Activated CD4-positive, alpha-beta T cell treated with anti-CD3 and anti-CD28 coated beads, Interleukin-2, amount 50 U/mL, for 4 hours (primary cell): ENCODE data around the gene ITPRIP.

Source experiments
- DNase-seq, 2 experiments: peaks; one replicate each; pipeline ENCODE4 v3.0.0-alpha.2; 2020

Gene ITPRIP, protein sequence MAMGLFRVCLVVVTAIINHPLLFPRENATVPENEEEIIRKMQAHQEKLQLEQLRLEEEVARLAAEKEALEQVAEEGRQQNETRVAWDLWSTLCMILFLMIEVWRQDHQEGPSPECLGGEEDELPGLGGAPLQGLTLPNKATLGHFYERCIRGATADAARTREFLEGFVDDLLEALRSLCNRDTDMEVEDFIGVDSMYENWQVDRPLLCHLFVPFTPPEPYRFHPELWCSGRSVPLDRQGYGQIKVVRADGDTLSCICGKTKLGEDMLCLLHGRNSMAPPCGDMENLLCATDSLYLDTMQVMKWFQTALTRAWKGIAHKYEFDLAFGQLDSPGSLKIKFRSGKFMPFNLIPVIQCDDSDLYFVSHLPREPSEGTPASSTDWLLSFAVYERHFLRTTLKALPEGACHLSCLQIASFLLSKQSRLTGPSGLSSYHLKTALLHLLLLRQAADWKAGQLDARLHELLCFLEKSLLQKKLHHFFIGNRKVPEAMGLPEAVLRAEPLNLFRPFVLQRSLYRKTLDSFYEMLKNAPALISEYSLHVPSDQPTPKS

DNA sequence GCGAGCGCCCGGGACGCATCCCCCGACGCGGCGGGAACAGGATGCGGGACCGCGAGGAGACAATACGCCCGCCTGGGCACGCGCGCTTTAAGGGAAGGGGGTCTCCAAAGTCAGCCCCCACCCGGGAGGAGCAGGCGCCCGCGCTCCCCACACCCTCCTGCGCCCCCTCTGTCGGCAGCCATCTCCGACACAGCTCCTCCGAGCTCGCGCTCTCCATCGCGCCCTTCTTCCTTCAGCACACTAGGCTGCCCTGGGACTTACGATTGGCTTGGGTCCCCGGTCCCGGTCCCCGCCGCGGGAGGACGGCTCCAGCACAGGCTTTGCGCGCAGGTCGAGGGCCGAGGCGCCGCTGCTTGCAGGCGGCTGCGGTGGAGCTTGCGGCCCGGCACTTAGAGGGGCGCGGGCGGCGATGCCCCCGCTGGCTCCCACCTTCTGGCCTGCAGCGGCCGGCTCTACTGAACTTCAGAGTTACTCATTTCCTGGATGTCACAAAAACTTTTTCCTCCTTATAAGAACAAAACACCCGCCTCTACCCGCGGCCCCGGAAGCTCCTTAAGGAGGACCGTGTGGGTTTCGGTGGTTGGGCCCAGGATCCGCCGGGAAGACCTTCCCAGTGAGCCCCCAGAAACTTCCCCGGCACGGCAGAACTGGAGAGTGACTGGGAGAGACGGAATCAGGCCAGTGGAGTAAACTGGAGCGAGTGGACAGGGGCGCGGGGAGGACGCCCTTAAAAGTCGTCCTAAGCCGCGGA lies at the start of gene ITPRIP:
Gene ITPRIP (minus strand): TSS at position 481 of the 751 bp plus-strand sequence. CDS start 22,414 bp downstream, outside the sequence.
- peak; percentile 63 to 64 for DNase-seq

DNA sequence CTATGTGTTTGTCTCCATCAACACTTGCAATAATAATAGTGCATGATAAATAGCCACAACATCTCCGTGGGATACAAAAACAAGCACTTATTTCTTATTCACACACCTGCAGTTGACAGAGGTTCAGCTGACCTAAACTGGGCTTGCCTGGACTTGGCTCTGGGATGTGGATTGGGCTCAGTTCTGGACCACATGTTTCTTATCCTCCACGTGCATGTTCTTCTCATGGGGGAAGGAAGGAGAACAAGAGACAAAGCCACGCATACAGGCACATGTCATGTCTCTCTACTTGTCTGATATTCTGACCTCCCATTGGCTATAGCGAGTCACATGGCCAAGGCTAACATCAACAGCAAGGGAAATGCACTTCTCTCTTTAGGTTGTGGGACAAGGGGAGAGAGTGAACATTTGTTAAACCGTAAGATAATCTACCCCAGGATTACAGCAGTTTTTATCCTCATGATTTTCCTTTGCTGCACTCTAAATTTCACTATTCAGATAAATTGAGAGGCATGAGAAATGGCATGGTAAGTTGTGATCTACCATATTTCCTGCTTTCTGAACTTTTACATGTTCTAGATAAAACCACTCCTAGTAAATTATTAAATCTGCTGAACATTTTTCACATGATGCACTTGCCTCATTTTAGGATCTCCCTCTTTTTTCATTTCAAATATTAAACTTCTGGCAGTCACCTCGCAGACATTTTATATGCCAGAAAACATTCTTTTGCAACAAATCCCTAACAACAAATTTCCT lies 49.0 kb upstream of the ITPRIP start:
- no peak for DNase-seq

DNA sequence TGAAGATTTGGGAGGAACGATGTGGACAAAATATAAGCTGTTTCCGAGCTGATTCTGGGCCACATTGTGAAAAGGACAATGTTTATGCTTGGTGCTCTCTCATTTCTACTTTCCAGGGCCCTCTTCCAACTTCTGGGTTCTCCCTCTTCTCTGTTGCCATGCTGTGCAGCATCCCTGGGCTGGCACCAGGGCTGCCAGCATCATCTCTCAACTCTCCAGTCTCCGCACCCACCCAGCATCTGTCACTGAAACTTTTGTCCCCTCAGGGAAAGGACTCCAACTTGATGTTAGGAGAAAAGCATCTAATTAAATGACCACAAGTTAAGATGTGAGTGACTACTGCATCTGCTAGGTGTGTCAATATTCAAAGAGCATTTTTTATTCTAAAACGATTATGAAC lies 42.1 kb upstream of the ITPRIP start:
- no peak for DNase-seq

DNA sequence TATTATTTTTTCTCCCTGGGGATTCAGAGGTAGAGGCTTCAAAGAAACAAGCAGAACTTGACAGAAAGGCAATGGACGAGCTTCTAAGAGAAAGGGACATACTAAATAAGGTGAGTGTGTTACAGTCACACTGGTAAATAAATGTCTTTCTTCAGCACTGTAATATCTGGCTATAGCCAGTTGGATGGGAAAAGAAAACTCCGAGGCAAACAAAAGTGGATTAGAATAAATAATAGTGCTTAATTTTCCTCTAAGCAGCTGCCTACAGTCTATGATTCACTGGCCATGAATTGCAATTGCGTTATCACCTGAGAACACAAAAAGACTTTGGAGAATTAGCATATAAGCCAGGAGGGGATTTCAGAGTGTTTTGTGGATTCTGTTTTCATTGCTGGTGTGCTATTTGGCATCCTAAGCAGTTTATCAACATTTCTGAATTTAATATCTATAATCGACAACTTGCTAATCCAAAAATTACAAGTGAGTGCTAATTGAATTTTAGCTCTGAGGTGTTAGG lies 38.6 kb upstream of the ITPRIP start:
- DNase-seq = no peak

DNA sequence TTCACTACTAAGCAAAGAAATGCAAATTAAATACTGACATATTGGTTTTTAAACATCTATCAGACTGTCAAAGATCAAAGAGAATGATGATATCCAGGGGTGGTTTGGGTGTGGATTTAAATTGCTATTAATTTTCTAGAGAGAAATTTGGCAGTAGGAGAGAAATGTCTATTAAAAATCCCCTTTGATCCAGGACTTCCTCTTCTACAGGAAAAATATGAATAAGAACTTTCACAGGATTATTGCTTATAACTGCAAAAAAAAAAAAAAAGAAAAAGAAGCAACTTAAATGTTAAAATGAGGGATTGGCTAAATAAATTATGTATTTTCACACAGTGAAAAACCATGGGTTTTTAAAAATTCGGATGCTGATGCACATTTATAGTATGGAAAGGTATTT lies 36.3 kb upstream of the ITPRIP start:
- DNase-seq = no peak

DNA sequence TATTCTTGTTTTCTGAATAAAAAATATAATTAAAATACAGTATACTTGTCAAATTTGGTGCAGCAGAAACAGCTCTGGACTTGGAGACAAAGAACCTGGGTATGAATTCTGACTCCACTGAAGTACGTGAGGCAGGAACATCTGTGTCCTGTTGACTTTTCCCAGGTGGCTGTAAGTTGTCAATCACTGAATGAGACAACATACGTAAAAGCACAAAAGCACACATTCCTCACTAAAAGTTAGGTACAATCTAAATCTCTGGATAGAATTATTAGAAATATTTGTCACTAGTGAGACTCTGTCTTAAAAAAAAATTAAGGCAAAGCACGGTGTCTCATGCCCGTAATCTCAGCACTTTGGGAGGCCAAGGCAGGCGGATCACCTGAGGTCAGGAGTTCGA lies 33.5 kb upstream of the ITPRIP start:
- no peak for DNase-seq

DNA sequence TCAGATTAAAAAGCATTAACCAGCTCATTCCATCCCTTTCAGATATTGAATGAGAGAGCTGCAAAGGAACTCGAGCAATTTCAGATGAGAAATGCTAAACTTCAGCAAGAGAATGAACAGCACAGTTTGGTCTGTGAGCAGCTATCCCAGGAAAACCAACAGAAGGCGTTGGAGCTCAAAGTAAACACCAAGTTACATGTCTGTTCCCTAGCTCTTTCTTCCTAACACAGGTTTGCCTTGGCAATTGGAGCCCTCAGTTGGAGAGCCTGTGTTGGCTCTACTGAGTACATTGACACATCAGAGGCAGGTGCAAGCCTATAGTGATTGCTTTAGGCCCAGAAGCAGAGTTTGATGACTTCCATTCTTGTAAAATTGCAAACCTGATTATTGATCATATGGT lies 30.1 kb upstream of the ITPRIP start:
- no peak for DNase-seq

DNA sequence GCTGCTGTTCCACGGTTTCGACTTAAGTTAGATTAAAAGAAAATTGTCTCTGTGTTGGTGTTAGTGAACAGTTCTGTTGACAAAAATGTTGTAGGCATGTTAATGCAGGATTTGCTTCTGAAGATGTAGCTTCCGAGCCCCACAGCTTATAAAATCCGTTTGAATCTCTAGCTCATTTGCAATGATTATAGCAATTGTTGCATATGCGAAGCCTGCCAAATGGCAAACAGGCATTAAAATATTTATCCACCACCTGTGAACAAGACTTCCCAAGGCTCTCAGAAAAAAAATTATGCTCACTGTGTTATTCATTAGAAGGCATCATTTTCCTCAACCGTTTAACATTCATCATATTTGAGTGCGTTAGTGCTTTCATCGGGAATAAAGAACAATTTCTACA lies 29.6 kb upstream of the ITPRIP start:
- DNase-seq = no peak

DNA sequence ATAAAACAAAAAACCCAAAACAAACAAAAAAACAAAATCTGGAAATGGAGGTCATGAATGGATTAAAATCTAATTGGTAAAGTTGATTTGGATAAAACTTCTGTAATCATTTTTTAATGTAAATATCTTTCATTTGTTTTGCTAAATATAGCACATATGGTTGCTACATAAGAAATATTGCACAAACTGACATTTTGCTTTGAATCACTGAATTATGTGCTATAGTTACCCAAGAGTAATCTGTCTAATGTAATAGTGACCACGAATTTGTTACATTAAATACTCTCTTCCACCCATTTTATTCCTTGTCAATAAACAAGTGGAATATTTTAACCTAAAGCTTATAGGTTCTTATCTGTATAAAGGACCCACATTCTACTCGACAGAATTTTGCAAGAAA lies 21.5 kb upstream of the ITPRIP start:
- DNase-seq = no peak

DNA sequence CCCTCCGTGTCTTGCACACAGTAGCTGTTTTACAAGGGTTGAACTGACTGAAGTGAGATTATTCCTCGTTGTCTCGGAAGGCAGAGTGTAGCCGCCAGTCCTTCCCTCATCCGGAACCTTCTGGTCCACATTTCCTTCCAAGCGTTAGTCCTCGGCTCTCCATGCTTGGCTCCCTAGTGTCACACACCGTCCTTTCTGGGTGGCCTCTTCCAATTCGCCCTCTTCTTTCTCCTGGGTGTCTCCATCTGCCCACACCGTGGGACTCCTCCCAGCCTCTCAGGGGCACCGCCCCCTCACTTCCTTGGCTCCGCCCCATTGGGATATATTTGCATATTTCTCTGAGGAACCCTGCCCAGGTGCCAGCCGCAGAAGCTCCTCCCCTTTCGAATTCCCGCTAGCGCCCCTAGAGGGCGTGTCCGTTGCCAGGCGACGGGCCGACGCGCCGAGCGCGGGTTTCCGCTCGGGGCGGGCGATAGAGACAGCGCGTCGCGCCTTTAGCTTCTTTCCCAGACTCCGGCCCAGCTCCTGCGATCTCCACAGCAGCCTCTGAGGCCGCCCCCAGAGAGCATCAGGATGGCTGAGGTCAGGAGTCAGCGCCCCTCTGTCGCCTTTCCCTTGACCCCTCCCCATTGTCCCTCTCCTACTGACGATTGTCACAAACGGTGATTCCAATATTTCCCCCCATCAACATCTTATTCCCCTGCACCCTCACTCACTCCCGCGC lies 15.2 kb upstream of the ITPRIP start, which contains the start of gene CFAP58:
Gene CFAP58 (plus strand): TSS at position 509 of the 724 bp plus-strand sequence. CDS start 65 bp downstream, at position 574.
- DNase-seq = peak; percentile 90 to 91

DNA sequence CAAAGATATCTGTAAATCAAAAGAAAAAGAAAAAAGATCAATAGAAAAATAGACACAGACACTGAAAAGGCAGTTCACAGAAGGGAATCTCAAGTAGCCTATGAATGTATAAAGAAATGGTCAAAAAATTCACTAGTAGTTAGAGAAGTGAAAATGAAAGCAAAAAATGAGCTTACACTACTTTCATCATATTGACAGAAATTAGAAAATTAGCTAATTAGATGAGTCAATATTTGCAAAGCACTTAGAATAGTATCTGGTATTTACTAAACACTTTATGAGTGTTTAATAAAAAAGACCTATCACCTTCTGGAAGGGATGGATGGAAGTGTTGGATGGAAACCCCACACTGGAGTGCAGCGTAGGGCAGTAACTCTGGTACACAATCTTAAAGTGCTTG lies 13.7 kb upstream of the ITPRIP start:
- no peak for DNase-seq

DNA sequence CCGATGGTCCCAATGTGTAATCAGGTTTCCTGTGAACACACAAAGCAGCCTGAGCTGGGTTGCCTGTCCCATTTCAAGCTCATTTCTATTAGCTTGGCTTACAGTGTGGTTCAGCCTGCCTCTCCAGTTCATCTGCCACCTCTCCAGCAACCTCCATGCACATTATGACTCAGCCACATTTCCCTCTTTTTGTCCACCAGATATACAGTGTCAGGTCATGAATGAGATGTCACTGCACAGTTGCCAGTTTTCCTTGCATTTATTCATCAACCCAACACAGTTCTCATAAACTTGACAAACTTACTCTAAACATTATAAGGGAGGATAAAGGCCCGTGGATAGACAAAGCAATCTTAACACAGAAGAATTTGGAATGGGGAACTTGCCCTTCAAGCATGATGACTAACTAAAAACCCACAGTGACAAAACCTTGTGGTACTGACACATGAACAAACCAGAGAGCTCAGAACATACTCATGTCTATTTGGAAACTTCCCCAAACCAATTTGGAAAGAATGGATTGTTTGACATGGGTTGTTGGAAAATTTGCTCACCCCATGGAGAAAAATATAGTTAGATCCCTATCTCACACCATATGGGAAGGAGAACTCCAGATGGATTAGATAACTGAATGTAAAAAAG lies 12.9 kb upstream of the ITPRIP start:
- DNase-seq = no peak

DNA sequence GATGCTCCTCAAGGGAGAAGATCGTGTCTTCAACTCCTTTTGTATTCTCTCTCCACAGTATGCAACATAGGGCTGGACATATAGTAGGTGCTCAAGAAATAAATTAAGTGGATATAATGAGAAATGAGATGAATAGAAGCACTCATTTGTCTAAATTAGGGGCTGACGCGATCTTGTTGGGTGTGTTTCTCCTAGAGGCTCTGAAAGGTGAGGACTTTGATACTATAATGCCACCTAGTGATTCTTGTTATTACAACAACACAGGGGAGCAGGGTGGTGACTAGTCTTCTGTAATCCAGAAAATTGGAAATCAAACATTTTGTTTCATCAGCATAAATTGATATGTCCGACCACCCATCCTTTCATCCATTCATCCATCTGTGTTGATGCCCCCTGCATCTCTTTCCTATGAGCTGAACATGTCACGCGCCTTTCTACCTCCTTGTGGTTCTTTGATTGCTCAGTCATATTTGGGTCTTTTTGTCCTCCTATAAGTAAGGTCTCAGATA lies 11.9 kb upstream of the ITPRIP start:
- DNase-seq = no peak

DNA sequence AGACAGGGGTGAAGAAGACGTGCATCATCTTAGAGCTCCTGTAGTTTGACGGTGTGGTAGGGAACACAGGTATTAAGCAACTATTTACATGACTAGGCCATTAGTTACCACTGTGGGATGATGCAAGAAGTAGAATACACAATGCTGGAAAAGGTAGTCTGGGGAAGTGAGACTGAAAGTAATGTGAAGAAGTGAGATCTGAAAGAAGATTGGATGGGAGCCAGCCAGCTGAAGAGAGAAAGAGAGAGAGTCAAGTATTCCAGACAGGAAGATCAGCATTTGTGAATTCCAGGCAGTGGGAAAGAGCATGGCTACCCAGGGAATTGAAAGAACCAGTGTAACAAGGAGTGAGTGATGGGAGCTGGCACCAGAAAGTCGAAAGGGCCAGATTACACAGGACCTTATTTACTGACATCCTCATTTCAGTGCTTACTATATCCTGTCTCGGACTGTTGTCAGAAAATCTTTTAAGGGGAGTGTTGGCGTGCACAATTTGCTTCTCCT lies 11.4 kb upstream of the ITPRIP start:
- no peak for DNase-seq

DNA sequence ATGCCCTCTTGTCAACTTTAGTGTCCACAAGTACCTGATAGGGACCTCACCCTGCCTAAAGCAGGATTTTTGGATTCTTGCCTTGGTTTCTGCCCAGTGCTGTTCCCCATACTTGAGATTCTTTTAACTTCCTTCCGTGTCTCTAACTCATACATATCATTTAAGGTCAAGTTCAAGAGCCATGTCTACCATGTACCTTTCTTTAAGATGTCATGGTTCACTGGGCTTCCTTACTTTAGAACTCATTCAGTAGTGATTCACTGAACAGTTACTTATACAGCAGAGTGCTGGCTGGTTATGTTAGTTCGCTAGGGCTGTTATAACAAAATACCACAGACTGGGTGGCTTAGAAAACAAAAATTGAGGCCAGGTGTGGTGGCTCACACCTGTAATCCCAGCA lies 10.3 kb upstream of the ITPRIP start:
- no peak for DNase-seq

DNA sequence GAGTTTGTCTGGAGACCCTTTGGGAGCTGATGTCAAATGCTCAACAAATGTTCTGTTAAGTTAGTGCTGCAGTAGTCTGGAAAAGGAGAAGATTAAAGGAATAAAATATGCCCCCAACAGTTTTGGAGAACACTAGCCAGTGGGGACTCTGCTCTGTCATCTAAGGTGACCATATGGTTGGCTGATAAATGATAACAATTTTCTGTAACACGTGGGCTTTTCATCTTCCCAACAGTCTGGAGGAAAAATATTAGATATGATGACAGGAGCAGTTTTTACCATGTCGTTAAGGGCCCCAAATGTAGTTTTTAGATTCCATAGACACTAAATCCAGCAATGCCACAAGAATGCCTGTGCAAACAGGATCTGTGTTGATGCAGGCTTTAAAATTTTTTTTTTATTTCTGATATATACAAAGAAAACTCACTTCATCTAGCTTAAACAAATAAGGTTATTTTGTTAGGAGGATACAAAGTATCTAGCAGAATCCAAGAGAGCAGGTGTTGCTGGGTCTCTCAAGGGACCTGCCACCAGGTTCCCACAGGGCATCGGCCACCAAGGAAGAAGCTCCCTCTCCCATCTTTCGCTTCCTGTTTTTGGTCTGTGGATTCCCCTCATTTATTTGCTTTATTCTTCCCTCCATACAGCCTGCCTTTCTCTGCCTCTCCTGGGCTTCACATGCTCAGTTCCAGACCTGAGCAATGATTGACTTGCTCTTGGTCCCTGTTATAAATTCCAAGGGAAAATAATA lies 9.2 kb upstream of the ITPRIP start:
- DNase-seq = no peak

DNA sequence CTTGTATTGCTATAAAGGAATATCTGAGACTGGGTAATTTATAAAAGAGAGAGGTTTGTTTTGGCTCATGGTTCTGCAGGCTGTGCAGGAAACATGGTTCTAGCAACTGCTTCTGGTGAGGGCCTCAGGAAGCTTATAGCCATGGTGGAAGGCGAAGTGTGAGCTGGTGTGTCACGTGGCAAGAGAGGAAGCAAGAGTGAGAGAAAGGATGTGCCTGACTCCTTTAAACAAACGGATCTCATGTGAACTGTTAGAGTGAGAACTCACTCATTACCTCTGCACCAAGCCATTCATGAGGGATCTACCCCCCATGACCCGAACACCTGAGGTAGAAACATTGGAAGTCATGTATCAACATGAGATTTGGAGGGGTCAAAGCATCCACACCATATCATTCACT lies 7.7 kb upstream of the ITPRIP start:
- DNase-seq = no peak

DNA sequence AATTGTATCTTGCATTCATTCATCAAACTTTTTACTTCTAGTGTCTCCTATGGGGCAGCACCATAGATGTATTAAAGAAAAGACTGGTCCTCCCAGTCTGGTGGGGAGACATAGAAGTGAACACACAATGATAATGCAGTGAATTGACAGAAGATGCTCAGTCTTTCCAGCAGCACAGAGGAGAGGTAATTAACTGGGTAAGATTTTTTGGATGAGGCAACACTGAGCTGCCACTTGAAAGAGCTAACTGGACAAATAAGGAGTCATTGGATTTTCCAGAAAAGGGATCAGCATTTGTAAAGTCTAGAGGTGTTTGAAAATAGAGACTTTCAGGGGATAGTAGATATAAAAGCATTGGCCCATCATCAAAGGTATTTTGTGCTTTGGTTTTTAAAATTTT lies 7.2 kb upstream of the ITPRIP start:
- no peak for DNase-seq

DNA sequence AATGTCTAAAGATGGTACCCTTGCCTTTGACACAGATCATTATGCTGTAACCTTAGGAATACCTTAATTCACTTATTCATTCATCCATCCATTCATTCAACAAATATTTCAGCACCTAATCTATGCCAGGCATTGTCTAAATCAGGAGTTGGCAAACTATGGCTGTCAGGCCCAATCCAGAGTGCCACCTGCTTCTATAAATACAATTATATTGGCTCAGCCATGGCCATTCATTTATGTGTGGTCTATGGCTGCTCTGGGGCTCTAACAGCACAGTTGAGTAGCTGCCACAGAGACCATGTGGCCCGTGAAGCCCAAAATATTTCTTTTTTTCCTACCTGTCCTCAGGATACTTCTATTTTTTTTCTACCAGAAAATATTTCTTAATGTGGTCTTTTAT lies 6.0 kb upstream of the ITPRIP start:
- no peak for DNase-seq

DNA sequence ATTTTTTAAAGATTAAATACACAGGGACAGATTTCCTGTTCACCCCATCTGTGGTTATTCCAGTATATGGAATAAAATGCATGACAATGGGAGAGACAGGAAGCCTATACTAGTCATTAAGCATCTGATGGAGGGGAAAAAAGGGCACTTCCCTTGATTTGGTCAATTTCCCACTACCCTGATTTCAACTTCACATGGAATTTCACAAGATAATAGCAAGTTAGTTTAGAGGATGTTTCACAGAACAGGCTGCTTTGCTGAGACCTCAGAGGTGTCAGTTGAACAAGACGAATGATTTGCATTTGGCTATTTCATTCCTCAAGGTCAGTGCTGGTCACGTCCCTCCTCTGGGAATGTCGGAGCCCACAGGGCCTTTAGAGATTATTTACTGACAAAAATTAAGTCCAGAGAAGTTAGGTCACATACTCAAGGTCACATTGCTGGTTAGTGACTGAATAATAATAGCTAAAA lies 4.7 kb upstream of the ITPRIP start:
- no peak for DNase-seq
